GOT3 (cell line): ENCODE results near the gene SYT8.
"Not testable (repeated sequence)": the region's sequence is repeated elsewhere in the genome, so short reads cannot be mapped to it uniquely, and the experiment has no call there.

Experiments used
- DNase-seq: peaks from one replicate; lab custom pipeline; 2025; ENCODE audit warnings: mixed read lengths; lab: John Stamatoyannopoulos, UW

SYT8 gene

DNA sequence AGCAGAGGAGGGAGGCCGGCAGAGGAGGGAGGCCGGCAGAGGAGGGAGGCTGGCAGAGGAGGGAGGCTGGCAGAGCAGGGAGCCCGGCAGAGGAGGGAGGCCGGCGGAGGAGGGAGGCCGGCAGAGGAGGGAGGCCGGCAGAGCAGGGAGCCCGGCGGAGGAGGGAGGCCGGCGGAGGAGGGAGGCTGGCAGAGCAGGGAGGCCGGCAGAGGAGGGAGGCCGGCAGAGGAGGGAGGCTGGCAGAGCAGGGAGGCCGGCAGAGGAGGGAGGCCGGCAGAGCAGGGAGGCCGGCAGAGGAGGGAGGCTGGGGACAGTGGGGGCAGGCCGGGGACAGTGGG is 39.0 kb downstream of the SYT8 start:
- DNase-seq: not testable (repeated sequence)

DNA sequence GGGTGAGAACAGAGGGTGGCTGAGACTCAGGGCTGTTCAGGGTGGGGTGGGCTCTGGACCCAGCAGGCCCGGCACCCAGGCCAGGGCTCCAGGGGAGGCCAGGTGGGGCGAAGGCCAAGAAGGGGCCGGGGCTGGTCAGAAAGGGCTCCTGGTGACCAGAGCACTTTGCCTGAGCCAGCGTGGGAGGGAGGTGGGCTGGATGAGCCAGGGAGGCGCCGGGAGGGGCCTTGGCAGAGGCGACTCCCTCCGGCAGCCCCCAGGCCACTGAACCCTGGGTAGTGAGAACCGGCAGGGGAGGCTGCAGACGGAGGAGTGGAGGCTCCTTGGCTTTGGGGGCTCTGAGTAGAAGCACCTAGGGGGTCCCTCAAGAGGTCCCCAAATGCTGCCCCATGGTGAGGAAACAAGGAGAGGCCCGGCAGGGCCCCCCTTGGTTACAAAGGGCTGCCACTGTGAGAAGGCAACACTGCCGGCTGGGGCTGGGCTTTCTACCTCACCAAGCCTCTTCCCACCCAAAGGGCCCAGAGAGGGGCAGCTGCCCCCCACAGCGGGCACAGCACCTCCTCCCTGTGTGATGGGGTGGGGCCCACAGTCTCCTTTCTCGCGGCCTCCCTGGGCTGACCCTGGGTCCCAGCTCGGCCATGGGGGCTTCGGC is 39.8 kb downstream of the SYT8 start:
- not testable (repeated sequence) for DNase-seq

DNA sequence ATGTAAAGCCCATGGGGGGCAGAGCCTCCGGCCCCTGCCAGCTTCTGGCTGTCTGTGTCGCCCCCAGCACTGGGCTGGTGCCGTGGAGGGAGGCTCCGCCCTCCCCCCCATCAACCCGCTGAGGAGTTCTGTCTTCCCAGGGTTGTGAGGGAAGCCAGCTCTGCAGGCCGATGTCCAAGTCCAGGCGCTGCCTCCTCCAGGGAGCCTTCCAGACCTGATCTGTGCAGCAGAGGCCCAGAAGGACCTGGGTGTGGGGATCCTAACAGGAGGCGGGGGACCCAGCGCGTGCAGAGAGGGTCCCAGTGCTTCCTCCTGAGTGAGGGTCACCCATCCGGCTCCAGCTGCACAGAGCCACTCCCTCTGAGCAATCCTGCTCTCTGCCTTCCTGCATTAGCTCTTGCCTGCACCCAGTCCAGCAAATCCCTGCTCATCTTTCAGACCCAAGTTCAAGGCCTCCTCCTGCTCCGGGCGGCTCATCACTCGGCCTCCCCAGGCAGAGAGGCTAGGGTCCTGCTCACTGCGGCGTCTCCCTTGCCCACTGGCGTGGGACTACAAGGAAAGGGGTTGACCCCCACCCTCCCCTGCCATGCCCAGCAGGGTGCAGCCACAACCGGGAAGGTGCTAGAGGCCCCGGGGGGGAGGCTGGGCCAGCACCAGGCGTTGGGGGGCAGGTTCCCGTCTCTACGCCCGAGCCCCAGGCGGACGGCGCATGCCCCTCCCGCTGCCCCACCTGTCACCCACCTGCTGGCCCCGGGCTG is 40.5 kb downstream of the SYT8 start:
- no peak for DNase-seq

DNA sequence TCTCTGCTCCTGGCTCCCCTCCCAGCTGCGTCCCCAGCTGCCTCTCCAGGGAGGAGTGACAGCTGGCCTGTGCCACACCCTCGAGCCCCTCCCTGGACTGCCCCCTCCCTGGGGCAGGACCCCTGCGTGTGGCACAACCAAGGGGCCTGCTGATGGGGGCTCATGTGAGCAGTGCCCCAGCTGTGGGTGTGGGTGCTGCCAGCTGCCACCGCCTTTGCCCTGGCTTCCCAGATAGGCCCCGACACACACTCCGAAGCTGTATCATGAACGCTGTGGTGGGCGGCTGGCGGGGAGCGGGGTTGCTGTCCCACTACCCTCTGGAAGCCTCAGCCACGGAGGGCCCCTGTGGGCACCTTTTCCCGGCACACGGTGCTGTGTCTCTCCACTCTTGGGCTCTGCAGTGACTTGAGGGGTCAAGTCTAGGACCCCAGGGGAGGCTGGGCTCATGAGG is 41.1 kb downstream of the SYT8 start:
- DNase-seq: not testable (repeated sequence)

DNA sequence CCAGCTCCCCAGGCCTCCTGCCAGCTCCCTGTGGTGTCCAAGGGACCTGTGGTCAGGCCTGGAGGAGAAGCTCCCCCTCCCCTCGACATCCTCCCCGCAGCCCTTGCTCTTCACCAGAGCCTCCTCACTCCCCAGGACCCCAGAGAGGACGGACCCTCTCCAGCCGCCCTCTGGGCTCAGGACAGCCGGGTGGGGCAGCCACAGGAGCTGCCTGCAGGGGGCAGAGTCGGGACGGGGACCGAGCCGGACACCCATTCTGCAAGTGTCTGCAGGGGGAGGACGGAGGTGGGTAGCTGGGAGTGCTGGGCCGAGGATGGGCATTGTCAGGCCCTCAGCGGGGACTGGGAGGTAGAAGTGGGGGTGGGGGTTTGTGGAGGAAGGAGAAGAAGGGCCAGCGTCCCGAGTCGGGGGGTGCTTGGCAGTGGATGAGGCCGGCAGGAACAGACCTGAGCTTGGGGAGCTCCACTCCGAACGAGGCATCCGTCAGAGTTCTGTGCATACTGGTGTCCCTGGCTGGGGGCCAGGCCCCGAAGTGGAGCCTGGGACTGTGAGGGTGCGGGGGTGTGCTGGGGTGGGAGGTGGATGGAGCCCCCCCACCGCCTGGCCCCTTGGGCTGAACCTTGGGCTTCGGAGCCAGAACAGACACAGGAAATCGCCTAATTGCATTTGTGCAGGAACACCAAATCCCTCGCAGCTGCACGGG is 41.7 kb downstream of the SYT8 start:
- no peak for DNase-seq

DNA sequence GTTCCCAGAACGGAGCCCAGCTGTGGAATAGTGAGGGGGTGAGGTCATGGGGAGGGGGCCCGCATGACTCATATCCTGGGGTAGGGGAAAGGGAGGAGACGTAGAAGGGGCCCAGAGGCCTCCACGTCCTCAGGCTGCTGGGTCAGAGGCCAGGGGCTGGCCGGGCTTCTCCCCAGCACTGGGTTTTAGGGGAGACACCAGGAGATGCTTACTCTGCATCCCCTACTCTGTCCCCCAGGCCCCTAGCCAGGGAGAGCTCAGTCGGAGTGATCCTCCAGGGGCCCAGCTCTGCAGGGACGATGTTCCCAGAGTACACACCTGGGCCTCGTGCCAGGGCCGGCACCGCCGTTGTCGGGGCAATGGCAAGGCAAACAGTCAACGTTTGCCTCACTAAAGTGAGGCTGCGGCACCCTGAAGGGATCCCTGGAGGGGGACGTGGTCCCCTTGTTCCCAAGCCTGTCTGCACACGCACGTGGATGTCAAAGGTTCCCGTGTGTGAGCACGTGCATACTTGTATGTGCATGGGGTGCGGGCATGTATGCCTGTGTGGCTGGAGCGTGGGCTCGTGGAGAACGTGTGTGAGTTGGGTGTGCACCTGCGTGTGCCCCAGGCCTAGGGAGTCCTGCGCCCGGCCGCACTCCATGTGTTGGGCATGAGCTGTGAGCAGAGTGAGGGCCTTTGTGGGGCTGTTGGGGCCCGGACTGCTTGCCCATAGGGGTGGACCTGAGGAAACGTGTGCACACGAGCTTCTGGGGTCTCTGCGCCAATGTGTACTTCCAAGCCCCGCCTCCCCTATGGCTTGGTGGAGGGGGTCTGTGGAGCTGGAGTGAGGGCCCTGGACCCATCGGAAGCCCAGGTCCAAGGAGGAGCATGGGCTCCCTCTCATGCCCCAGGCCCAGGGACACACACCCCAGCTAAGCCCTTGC is 42.7 kb downstream of the SYT8 start:
- no peak for DNase-seq

DNA sequence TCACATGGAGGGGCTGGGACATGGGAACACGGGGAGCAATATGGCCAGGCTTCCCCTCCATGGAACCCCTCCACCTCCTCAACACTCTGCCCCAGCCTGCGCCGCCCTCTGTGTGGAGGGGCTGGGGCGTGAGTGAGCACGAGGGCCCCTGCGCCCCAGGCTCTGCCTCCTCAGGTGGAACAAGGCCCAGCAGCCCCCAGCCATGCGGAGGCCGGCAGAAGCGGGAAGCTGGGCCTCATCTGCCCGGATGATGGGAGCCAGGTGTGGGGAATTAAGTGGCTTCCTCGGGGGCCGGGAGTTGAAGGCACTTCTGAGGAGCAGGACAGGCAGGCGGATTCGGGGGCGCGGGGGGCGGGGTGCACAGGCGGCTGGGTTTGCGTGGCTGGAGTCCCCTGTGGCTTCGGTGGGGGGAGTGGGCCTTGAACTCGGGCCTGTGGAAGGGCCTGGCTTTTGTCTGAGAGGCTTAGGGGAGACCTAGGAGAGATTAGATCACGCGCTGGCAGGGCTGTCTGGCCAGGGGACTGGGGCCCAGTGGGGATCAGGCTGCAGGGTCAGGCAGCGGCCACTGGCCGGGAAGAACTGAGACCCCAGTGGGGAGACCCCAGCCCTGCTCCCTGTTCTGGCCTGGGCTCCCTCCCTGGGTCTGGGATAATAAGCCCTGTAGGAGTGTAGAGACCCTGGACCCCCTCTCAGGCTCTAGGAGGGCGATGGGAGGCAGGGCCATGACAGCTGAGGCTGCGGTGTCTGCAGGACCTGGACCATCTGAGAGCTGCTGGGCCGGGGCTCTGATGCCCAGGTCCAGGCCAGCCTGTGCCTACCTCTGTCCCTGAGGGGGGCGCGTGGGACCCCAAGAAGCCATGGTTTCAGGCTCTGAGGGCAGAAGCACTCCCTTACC is 43.6 kb downstream of the SYT8 start:
- DNase-seq: no peak

DNA sequence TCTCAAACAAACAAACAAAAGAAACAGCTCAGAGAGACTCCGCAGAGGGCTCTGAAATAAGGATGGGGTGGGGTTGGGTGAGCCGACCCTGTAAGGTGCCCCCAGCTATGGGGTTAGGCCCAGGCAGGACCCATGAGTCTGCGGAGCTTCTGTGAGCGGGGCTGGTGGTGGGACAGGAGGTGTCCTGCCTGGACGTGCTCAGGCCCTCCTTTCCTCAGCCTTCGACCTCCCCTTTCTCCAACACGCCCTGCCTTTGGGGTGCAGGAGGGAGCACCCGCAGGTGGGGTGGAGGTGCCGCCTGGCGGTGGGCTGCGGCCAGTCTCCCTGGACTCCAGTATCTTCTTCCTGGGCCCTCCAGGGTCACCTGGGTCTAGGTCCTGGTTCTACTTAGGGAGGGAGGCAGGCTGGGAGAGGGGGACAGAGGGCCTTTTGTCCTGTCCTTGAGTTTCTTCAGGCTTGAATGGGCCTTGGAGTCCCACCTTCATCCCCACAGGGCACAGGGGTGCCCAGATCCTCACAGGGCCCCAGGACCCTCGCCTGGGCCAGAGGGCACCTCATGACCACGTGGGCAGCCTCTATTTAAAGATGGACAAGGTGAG is 44.7 kb downstream of the SYT8 start:
- DNase-seq: no peak

DNA sequence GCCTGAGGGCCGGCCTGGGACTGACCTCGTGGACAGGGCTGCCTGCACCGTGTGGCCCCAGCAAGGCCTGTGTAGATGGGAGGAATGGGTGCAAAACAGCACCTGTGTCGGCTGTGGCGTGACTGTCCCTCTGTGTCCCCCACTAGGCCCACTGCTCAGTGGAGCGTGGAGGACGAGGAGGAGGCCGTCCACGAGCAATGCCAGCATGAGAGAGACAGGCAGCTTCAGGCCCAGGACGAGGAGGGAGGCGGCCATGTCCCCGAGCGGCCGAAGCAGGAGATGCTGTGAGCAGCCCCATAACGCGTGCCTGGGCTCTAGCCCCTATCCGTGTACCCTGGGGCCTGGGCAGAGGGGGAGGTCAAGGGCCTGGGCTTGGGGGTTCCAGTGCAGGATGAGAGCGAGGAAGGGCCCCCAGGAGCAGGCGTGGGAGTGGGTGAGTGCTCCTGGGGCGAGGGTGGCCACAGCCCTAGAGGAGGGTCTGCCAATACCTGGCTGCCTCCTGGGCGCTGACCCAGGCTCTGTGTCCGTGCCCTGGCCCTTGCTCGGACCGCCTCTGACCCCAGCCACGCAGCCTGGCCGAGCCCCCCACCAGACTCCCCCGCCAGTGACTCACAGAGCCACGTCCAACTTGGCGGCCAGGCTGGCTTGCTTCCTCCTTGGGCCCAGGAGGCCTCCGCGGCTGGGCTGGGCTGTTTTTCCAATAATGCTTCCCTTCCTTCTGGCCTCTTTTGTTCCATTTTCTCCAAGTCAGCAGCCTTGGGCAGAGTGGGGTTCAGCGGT is 45.3 kb downstream of the SYT8 start:
- no peak for DNase-seq

DNA sequence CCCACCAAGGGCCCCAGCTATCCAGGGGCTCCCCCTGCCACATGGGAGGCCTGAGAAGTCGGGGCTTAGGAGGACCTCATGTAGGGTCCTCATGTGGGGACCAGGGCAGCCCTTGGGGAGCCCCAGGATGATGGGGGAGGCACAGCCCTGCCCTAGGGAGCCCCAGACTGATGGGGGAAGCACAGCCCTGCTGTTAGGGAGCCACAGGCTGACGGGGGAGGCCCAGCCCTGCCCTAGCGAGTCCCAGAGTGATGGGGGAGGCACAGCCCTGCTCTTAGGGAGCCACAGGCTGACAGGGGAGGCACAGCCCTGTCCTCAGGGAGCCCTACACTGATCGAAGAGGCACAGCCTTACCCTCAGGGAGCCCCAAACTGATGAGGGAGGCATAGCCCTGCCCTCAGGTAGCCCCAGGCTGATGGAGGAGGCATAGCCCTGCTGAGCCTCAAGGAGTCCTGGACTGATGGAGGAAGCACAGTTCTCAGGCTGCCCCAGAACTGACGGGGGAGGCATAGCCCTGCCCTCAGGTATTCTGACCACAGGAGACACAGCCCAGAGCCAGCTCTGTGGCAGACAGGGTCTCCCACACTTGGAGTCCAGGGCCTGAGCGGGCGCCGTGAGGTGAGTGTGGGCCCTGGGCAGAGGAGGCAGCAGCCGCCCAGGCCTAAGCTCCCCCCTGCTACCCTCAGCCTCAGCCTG is 46.1 kb downstream of the SYT8 start:
- DNase-seq: no peak

DNA sequence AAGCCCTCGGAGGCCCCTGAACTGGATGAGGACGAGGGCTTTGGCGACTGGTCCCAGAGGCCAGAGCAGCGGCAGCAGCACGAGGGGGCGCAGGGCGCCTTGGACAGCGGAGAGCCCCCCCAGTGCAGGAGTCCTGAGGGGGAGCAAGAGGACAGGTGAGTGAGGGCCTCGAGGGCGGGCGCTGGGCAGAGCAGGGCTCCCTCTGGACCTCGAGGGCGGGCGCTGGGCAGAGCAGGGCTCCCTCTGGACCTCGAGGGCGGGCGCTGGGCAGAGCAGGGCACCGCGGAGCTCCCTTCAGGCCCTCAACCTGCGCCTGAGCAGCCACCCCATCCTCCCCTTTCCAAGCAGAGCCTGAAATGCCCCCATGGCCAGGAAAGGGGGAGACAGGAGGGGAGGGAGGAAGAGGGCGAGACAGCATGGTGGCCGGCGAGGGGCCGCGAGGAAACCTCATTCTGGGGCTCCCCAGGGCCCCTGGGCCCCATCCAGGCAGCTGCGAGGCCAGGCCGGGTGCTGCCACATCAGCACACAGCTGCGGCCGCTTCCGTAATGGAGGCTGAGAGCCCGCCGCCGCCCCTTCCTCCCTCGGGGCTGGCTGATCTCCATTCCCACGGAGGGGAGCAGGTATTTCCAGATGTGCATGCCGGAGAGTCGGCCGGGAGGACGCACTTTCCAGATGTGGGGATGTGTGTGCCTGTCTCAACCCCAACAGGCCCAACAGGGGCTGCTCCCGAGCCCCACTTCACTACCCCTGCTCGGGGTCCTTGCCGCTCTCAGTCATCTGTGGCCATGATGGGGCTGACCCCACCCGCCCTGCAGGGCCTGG is 46.9 kb downstream of the SYT8 start:
- DNase-seq: no peak

DNA sequence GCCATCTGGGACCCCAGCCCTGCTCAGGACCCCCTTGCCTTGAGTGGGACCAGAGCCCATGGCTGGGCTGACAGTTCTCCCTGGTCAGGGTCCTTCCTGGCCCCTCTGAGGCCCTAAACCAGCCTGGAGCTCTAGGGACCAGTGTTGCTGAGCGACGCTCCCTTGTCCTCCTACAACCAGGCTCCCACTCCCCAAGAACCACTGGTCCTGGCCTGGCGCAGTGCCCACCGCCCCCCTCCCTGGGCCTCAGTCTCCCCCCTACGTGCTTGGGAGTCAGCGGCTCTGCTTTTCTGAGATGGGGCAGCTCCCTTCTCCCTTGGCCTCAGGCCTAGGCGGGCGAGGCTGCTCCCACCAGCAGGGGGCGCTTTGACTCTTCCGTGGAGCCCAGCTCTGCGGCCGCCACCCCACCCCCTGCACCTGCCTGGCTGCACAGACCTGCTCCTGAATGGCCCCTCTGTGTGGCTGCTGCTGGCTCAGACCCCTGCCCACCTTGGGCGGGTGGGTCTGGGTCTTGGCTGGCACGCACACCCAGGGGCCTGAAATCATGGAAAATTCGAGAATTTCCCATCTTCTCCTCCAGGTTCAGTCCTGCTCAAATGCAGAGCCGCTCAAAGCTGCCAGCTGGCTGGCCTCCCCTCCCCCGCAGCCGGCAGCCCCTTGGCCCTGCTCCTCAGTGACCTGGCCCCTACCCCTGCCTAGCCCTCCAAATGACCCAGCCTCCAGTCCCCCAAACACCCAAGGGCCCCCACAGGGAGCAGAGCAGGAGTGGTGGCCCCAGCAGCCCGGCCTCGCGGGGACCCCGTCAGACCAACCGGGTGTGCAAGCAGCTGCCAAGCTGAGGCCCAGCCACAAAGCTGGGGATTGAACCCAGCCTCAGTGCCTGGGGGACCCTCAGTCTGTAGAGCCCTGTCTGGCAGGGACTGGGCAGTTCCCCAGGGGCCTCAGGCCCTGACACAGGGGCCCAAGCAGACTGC is 47.8 kb downstream of the SYT8 start:
- DNase-seq: no peak

DNA sequence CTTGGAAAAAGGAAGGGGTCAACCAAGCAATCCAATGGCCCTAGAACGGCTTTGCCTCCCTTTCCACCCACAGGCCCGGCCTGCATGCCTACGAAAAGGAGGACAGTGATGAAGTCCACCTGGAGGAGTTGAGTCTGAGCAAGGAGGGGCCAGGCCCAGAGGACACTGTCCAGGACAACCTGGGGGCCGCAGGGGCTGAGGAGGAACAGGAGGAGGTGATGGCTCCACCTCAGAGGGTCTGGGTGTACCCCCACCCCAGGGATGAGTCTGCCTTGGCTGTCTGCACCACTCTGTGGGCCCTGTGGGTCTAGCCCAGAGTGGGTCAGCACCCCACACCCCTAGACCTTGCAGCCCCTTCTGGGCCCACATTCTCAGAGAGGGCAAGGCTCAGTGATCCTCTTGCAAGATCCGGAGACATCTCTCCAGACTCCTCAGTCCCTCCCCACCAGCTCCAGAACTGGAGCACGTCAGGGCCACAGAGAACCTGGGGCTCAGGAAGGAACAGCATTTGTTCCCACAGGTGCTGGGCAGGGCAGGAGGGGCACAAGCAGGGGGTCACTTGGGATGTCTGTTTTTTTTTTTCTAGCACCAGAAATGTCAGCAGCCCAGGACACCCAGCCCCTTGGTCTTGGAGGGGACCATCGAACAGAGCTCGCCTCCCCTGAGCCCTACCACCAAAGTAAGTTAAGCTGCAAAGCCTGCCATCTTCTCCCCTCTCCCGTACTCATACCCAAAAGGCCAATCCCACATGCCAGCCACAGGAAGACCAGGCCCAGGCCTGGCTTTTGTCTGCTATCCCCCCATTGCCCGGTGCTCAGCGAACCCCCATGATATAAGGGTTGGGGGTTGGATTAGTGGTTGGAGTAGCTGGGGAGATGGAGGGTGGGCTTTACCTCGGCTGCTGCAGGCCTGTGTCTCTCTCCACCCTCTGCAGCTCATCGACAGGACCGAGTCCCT is 48.8 kb downstream of the SYT8 start:
- DNase-seq: no peak

DNA sequence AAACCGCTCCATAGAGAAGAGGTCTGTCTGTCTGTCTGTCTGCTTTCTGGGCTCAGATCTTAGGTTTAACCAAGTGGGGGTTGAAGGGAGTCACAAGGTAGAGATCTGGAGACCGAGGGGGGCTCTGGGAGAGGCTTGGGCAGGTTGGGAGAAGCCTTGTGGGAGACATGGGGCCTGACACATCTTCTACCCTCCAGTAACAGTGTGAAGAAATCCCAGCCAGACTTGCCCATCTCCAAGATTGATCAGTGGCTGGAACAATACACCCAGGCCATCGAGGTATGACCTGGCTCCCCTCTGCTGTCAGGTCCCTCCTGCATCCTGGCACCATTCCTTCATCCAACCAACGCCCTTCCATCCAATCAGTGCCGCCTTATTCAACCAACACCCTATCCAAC is 49.5 kb downstream of the SYT8 start:
- no peak for DNase-seq

DNA sequence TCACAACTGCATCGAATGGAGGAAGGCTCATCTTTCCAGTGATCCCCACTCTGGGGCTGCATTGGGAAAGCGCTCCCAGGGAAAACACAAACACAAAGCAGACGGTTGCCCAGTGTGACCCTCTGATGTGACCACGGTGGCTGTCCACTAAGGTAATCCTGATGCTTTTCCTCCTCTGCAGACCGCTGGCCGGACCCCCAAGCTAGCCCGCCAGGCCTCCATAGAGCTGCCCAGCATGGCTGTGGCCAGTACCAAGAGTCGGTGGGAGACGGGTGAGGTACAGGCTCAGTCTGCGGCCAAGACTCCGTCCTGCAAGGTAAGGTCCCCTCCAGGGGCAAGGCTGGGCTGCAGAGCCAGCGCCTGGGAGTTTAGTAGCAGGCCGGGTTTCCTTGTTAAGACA is 51.8 kb downstream of the SYT8 start:
- DNase-seq: not testable (repeated sequence)
